ENCODE results near the gene PRPF40A. TPM values are rescaled to one million over a fixed set of nuclear protein-coding genes. Genes with fewer than 3 reads are reported as not detected.

PRPF40A gene
- total and polyA plus RNA-seq, 2 of the 13 experiments (the other 11 are each of a cell fraction or from before 2014, with no cell fraction given): 146 to 207 TPM

DNA sequence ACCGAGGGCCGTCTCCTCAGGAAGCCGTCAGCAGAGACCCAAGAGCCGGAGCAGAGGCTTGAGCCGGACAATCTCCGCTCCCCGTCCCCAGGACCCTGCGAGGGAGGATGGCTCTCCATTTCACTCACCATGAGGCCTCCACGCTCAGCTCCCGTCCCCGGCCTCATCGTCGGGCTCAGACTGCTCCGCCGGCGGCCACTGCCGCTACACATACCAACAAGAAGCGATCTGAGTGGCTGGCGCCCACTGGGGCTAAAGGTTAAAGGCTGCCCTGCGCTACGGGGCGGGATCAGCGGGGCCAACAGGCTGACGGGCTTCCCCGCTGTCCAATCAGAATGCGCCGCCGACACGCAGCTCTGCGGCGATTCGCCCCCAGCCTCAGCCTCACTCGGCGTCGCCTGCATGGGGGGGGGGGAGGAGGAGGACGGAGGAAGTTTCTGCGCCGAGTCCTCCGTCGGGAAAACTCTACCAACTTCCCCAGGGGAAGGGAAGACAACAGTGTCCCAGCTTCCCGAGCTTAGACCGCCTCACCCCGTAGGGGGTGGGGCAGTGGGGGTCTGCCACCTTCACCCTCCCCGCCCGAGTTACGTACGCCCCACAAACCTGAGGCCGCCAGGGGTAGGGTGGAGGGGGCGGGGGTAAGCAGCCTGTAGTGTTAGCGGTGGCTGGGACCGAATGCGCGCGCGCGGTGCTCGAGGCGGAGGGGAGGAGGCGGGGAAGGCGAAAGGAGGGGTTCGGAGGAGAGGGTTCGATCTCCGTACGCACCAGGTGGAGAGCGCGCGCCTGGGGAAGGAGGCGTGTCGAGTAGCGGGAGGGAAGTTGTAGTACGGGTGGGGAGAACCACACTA, at the start of gene PRPF40A (continued):
- TF ChIP-seq ZNF550 (CRISPR knock-in tag; IDR thresholded peaks at IDR 0.05; ENCODE audit: borderline replicate concordance): no peak
- peak; percentile 41; the same call in 1 of the 2 replicates for TF ChIP-seq DPF2 (CRISPR knock-in tag; IDR thresholded peaks at IDR 0.05; ENCODE audit: borderline replicate concordance, low read depth)
- peak; percentile 80; the same call in 1 of the 2 replicates for TF ChIP-seq ZHX2 (IDR thresholded peaks at IDR 0.05; ENCODE audit: low read depth)
- no peak for TF ChIP-seq ZHX2 (CRISPR knock-in tag; IDR thresholded peaks at IDR 0.05; ENCODE audit: borderline replicate concordance)
- TF ChIP-seq ZC3H4 (CRISPR knock-in tag; IDR thresholded peaks at IDR 0.05; ENCODE audit: borderline replicate concordance): peak; percentile 83
- TF ChIP-seq ZNF563 (CRISPR knock-in tag; IDR thresholded peaks at IDR 0.05): peak; percentile 74
- peak; percentile 77; the same call in 1 of the 2 replicates for TF ChIP-seq ISL2 (CRISPR knock-in tag; IDR thresholded peaks at IDR 0.05)
- peak; percentile 97; the same call in 1 of the 2 replicates for TF ChIP-seq ZBTB46 (CRISPR knock-in tag; IDR thresholded peaks at IDR 0.05; ENCODE audit: borderline replicate concordance)
- no peak; the same call in 1 of the 2 replicates for TF ChIP-seq ZMYM2 (CRISPR knock-in tag; IDR thresholded peaks at IDR 0.05)
- TF ChIP-seq HINFP (CRISPR knock-in tag; IDR thresholded peaks at IDR 0.05; ENCODE audit: low read depth): peak; percentile 65; the same call in 1 of the 2 replicates
- no peak for TF ChIP-seq MYNN (CRISPR knock-in tag; IDR thresholded peaks at IDR 0.05; ENCODE audit: low read depth)
- TF ChIP-seq ATF7-NPFF (CRISPR knock-in tag; IDR thresholded peaks at IDR 0.05; ENCODE audit: low read depth): peak; percentile 39; the same call in 1 of the 2 replicates
- no peak for TF ChIP-seq ZNF530 (CRISPR knock-in tag; IDR thresholded peaks at IDR 0.05; ENCODE audit: low read depth)
- TF ChIP-seq, protein P1, sequence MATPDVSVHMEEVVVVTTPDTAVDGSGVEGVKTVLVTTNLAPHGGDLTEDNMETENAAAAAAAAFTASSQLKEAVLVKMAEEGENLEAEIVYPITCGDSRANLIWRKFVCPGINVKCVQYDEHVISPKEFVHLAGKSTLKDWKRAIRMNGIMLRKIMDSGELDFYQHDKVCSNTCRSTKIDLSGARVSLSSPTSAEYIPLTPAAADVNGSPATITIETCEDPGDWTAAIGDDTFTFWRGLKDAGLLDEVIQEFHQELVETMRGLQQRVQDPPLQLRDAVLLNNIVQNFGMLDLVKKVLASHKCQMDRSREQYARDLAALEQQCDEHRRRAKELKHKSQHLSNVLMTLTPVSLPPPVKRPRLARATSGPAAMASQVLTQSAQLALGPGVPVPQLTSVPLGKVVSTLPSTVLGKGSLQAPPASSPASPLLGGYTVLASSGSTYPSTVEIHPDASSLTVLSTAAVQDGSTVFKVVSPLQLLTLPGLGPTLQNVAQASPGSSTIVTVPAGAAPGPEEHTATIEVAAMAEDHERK (CRISPR knock-in tag; IDR thresholded peaks at IDR 0.05; ENCODE audit: low read depth): peak; percentile 80; the same call in 1 of the 2 replicates
- peak; percentile 79 for TF ChIP-seq ZNF670 (CRISPR knock-in tag; IDR thresholded peaks at IDR 0.05; ENCODE audit: borderline replicate concordance)
- no peak for TF ChIP-seq HNRNPUL1 (IDR thresholded peaks at IDR 0.05; ENCODE audit: low read depth, low read length)
- 0 out of 2 replicates have a peak, but pooled peaks have one; percentile 42 for TF ChIP-seq PITX1 (CRISPR knock-in tag; IDR thresholded peaks at IDR 0.05)

Measured in HepG2 (cell line).